CD8-positive, alpha-beta memory T cell (primary cell): ENCODE measurements around the gene CD36. TPM values are rescaled to one million over a fixed set of nuclear protein-coding genes. Genes with fewer than 3 reads are reported as not detected.

Source experiments
- CTCF ChIA-PET: fragments of 350-600 bp; sonication (Branson Sonifier 250); formaldehyde crosslinking; loops from one replicate; lab custom pipeline; 2021; ENCODE audit warnings: antibody characterized with exemption; lab: Charles Lee
- POLR2A ChIA-PET: fragments of 350-600 bp; sonication (Branson Sonifier 250); formaldehyde crosslinking; loops from one replicate; lab custom pipeline; 2021; ENCODE audit warnings: antibody characterized with exemption; lab: Charles Lee
- DNase-seq, 5 donors: peaks; one replicate each; pipeline versions ENCODE4 v3.0.0 to v3.0.0-alpha.2; 2020 to 2022; ENCODE audit warnings: mixed read lengths in 1 of 5
- H3K27ac ChIP-seq: one replicate; pipeline ENCODE4 v1.7.0; 2013; ENCODE audit warnings: low read depth, mild to moderate bottlenecking, low read length, moderate library complexity
- H3K27me3 ChIP-seq: 2 replicates; pipeline ENCODE4 v1.7.0; 2013; ENCODE audit warnings: low read length, mild to moderate bottlenecking; ENCODE audit not compliant: insufficient read depth, poor library complexity, severe bottlenecking
- H3K36me3 ChIP-seq: 2 replicates; pipeline ENCODE4 v1.7.0; 2013; ENCODE audit warnings: mild to moderate bottlenecking, low read length, moderate library complexity; ENCODE audit not compliant: insufficient read depth
- H3K4me1 ChIP-seq: 2 replicates; pipeline ENCODE4 v1.7.0; 2013; ENCODE audit warnings: mild to moderate bottlenecking, low read length, moderate library complexity; ENCODE audit not compliant: insufficient read depth
- H3K4me3 ChIP-seq: 2 replicates; pipeline ENCODE4 v1.7.0; 2013; ENCODE audit warnings: mild to moderate bottlenecking, low read length
- H3K9me3 ChIP-seq: 2 replicates; pipeline ENCODE4 v1.7.0; 2013; ENCODE audit warnings: mild to moderate bottlenecking, low read length
- H3K27ac Mint-ChIP-seq, 8 donors: one replicate each; pipeline ENCODE4 v1.8.0; 2020 to 2021; ENCODE audit warnings: mixed read lengths in 8 of 8, mild to moderate bottlenecking in 6 of 8, inconsistent platforms in 3 of 8, moderate library complexity in 3 of 8
- H3K27me3 Mint-ChIP-seq, 2 donors: one replicate each; pipeline ENCODE4 v1.8.0; 2020 to 2021; ENCODE audit warnings: mixed read lengths in 2 of 2, mild to moderate bottlenecking in 1 of 2, moderate library complexity in 1 of 2
- H3K36me3 Mint-ChIP-seq, 3 donors: one replicate each; pipeline ENCODE4 v1.8.0; 2020 to 2021; ENCODE audit warnings: mixed read lengths in 3 of 3, inconsistent platforms in 1 of 3, mild to moderate bottlenecking in 1 of 3
- H3K4me1 Mint-ChIP-seq, 3 donors: one replicate each; pipeline ENCODE4 v1.8.0; 2020 to 2021; ENCODE audit warnings: mixed read lengths in 3 of 3, inconsistent platforms in 1 of 3, mild to moderate bottlenecking in 1 of 3
- H3K4me3 Mint-ChIP-seq, 7 donors: one replicate each; pipeline ENCODE4 v1.8.0; 2020 to 2021; ENCODE audit warnings: mixed read lengths in 7 of 7, mild to moderate bottlenecking in 6 of 7, moderate library complexity in 4 of 7, inconsistent platforms in 2 of 7
- H3K9me3 Mint-ChIP-seq, 5 donors: one replicate each; pipeline ENCODE4 v1.8.0; 2020 to 2022; ENCODE audit warnings: mixed read lengths in 5 of 5, mild to moderate bottlenecking in 3 of 5, moderate library complexity in 2 of 5, inconsistent platforms in 1 of 5
- polyA plus RNA-seq: library from polyadenylated mRNA; unstranded; fragments of 300-500 nt; fragmentation: Illumina TruSeq; gene quantifications from one replicate; pipeline ENCODE4 v1.2.3, GENCODE V29; 2021
- total RNA-seq, 2 experiments: library from RNA; stranded (reverse); gene quantifications; one replicate each; pipeline ENCODE4 v1.2.3, GENCODE V29; 2021

The CD36 gene
- total and polyA plus RNA-seq, 3 experiments from 2014 or later, result 4.6 to 4.7 TPM; not detected in 1

DNA sequence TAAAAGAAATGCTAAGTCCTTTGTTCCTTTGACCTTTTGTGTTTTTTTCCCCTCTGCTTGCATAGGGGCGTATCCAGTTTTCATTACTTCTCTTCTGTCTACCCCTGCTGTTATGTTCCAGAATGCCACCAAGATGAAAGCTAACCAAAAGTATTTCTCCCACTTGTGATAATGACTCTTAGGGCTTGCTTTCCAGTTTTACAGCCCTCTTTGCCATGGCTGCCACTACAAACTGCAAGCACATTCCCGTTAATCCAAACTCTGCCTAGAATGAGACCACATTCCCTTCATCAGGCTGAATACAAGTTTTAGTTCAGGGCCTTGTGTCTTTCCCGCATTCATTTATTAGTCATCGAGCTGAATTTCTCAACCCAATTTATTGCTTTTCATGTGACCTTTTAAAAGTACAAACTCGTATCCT is 23.6 kb upstream of the CD36 start:
- ChIA-PET CTCF (no interaction called here), POLR2A (no interaction called here)
- Histone ChIP-seq H3K36me3 (no peaks in the 10 kb centered on the region), H3K4me1 (no peaks in the 10 kb centered on the region), H3K27me3 (no peaks in the 10 kb centered on the region), H3K9me3 (no peaks in the 10 kb centered on the region), H3K4me3 (no peak overlapping the region), H3K27ac (no peak overlapping the region)
- Mint-ChIP-seq H3K27me3 (no peaks in the 10 kb centered on the region), H3K36me3 (no peaks in the 10 kb centered on the region), H3K4me3 (no peak overlapping the region), H3K27ac (no peak overlapping the region), H3K4me1 (no peaks in the 10 kb centered on the region), H3K9me3 (peaks cover 2 to 10% (median 7%) of the 10 kb centered on the region in 5 donors)
- no peak for DNase-seq

DNA sequence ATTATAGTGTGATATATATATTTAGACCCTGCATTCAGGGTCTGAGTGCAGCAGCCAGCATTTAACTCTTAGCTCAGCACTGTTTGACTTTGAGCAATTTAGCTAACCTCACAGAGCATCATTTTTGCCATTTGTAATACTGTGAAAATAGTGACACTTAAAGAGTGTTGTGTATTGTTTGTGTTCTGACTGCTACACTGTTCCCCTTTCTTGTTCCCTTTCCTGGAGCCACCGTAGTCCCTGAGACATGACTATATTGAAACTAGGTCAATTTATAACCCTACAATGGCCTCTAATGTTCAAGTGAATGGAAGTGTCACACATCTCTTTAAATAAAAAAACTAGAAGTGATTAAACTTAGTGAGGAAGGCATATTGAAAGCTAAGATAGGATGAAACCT is 20.3 kb upstream of the CD36 start:
- Mint-ChIP-seq H3K27ac (no peak overlapping the region), H3K27me3 (no peaks in the 10 kb centered on the region), H3K4me3 (no peak overlapping the region), H3K4me1 (no peaks in the 10 kb centered on the region), H3K9me3 (peaks cover 5 to 9% (median 6%) of the 10 kb centered on the region in 5 donors), H3K36me3 (no peaks in the 10 kb centered on the region)
- Histone ChIP-seq H3K27me3 (no peaks in the 10 kb centered on the region), H3K36me3 (no peaks in the 10 kb centered on the region), H3K9me3 (no peaks in the 10 kb centered on the region), H3K4me3 (no peak overlapping the region), H3K4me1 (no peaks in the 10 kb centered on the region), H3K27ac (no peak overlapping the region)
- DNase-seq, result no peak
- POLR2A ChIA-PET, result no interaction called here
- CTCF ChIA-PET, result no interaction called here

DNA sequence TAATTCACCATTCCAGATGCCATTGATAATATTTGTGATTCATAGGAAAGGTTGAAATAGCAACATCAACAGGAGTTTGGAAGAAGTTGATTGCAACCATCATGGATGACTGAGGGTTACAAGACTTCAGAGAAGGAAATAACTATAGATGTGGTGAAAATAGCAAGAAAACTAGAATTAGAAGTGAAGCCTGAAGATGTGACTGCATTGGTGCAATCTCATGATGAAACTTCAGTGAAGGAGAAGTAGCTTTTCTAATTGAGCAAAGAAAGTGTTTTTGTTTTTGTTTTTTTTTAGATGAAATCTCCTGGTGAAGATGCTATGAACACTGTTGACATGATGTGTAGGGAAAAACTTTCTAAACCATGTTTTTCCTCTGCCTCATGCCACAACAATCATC is 18.7 kb upstream of the CD36 start:
- no peak overlapping the region for H3K4me3 Mint-ChIP-seq
- H3K36me3 Mint-ChIP-seq, result no peaks in the 10 kb centered on the region
- no peaks in the 10 kb centered on the region for H3K27me3 Mint-ChIP-seq
- Histone ChIP-seq H3K36me3 (no peaks in the 10 kb centered on the region), H3K4me3 (no peak overlapping the region), H3K27ac (no peak overlapping the region), H3K4me1 (no peaks in the 10 kb centered on the region), H3K27me3 (no peaks in the 10 kb centered on the region), H3K9me3 (no peaks in the 10 kb centered on the region)
- POLR2A ChIA-PET, result no interaction called here
- DNase-seq, result no peak
- H3K9me3 Mint-ChIP-seq, result peaks cover 1 to 10% (median 8%) of the 10 kb centered on the region in 5 donors
- H3K27ac Mint-ChIP-seq, result no peak overlapping the region
- H3K4me1 Mint-ChIP-seq, result no peaks in the 10 kb centered on the region
- CTCF ChIA-PET, result no interaction called here

DNA sequence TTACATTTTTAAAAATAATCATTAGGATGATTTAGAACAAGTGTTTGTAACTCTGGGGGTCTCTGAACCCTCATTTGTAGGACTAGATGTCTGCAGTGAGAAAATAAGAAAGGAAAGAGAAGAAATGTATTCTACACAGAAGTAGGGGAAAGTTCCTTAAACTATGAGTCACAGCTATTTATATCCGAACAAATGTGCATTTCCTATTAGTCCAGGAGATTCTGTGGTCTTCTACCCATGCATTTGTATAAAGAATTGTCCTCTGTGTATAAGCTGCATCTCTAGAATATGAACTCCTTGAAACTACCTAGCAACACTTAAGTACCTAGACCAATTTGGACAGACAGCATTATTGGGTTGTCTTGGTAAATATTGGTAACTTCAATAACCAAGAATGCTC is 15.9 kb upstream of the CD36 start:
- Mint-ChIP-seq H3K4me1 (no peaks in the 10 kb centered on the region), H3K36me3 (no peaks in the 10 kb centered on the region), H3K4me3 (no peak overlapping the region), H3K27ac (peak overlapping the region in 1 of 8 donors; percentile 10), H3K9me3 (peaks cover 0 to 10% (median 7%) of the 10 kb centered on the region in 5 donors), H3K27me3 (no peaks in the 10 kb centered on the region)
- H3K36me3 ChIP-seq, result no peaks in the 10 kb centered on the region
- no peaks in the 10 kb centered on the region for H3K27me3 ChIP-seq
- DNase-seq, result no peak
- H3K4me1 ChIP-seq, result no peaks in the 10 kb centered on the region
- H3K4me3 ChIP-seq, result no peak overlapping the region
- H3K27ac ChIP-seq, result no peak overlapping the region
- POLR2A ChIA-PET, result no interaction called here
- CTCF ChIA-PET, result no interaction called here
- no peaks in the 10 kb centered on the region for H3K9me3 ChIP-seq

DNA sequence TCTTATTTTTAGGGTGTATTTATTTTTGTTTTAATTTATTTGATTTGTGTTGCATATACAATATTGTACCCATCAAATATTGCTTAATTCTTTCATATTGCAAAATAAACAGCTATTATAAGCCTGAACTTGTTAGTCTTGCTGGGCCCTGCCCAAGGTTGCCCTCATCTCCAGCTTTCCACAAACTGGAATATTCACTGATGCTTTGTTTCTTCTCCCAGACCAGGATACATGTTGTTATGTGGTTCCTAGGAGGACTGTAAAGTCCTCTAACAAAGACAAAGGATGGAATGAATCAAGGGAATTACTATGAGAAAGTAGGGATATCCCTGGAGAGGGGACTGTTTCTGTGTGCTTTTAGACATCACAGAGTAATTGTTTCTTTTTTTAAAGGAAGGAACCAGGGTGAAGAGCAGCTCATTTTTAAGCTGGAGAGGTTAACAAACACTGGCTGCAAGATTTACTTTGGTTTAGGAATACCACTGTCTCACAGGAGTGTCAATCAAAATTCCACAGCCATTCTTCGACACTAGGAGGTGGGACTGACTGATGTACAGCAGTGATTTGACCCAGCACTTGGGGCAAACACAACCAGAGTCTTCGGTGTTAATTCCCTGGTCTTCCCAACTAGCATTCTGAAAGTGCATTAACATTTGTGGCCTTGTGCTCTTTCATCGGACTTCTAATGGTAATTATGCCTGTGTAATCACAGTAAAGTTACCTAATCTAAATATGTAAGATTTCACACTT is 14.8 kb upstream of the CD36 start:
- H3K36me3 Mint-ChIP-seq, result no peaks in the 10 kb centered on the region
- DNase-seq, result no peak
- no peaks in the 10 kb centered on the region for H3K27me3 Mint-ChIP-seq
- POLR2A ChIA-PET, result no interaction called here
- H3K9me3 Mint-ChIP-seq, result peaks cover 0 to 10% (median 7%) of the 10 kb centered on the region in 5 donors
- CTCF ChIA-PET, result no interaction called here
- no peak overlapping the region for H3K27ac Mint-ChIP-seq
- Histone ChIP-seq H3K4me3 (no peak overlapping the region), H3K36me3 (no peaks in the 10 kb centered on the region), H3K27me3 (no peaks in the 10 kb centered on the region), H3K27ac (no peak overlapping the region), H3K4me1 (no peaks in the 10 kb centered on the region), H3K9me3 (no peaks in the 10 kb centered on the region)
- no peak overlapping the region for H3K4me3 Mint-ChIP-seq
- no peaks in the 10 kb centered on the region for H3K4me1 Mint-ChIP-seq

DNA sequence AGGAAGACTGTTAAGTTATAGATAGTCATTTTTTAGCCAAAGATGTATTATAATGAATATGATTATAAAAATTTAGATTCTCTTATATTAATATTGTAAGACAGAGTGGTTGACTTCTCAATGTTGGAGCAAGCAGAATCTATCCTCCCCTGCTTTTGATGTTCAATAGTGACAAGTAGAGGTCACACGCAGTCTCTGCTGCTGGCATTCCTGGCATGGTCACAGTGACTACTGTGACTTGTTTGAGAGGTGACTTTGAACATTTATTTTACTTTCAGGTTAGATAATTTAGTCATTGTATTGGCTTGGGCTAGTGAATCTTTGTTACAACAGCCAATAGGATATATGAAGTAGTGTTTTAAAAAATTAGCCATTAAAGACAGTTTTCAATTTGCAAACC is 13.7 kb upstream of the CD36 start:
- ChIA-PET CTCF (no interaction called here), POLR2A (no interaction called here)
- H3K36me3 ChIP-seq, result no peaks in the 10 kb centered on the region
- Mint-ChIP-seq H3K9me3 (peaks cover 0 to 10% (median 9%) of the 10 kb centered on the region in 5 donors), H3K4me3 (no peak overlapping the region), H3K27ac (no peak overlapping the region), H3K4me1 (no peaks in the 10 kb centered on the region), H3K36me3 (no peaks in the 10 kb centered on the region), H3K27me3 (no peaks in the 10 kb centered on the region)
- no peaks in the 10 kb centered on the region for H3K4me1 ChIP-seq
- H3K9me3 ChIP-seq, result no peaks in the 10 kb centered on the region
- H3K27me3 ChIP-seq, result no peaks in the 10 kb centered on the region
- H3K4me3 ChIP-seq, result no peak overlapping the region
- no peak overlapping the region for H3K27ac ChIP-seq
- DNase-seq, result no peak

DNA sequence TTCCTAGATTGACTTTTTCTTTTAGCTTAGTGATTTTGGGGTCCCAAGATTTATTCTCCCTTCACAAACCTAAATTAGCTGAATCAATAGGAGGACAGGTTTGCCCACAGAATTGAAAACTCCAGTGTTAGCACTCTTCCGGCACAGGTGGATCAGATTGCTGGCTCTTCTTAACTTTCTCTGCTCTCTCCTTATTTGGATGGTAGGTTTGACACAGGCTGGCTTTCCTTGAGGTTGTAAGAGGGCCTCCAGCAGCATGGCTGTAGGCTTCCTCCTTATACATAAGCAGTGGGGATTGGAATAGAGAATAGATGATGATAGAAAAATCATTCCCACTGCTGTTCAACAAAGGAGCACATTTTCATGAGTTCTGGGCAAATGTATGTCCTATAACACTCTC is 9.4 kb upstream of the CD36 start:
- Mint-ChIP-seq H3K27ac (no peak overlapping the region), H3K4me3 (no peak overlapping the region), H3K9me3 (peaks cover 0 to 14% (median 3%) of the 10 kb centered on the region in 5 donors), H3K4me1 (no peaks in the 10 kb centered on the region), H3K27me3 (no peaks in the 10 kb centered on the region), H3K36me3 (no peaks in the 10 kb centered on the region)
- no peaks in the 10 kb centered on the region for H3K36me3 ChIP-seq
- H3K4me3 ChIP-seq, result no peak overlapping the region
- ChIA-PET CTCF (no interaction called here), POLR2A (no interaction called here)
- DNase-seq, result no peak
- no peaks in the 10 kb centered on the region for H3K9me3 ChIP-seq
- no peak overlapping the region for H3K27ac ChIP-seq
- no peaks in the 10 kb centered on the region for H3K27me3 ChIP-seq
- no peaks in the 10 kb centered on the region for H3K4me1 ChIP-seq

DNA sequence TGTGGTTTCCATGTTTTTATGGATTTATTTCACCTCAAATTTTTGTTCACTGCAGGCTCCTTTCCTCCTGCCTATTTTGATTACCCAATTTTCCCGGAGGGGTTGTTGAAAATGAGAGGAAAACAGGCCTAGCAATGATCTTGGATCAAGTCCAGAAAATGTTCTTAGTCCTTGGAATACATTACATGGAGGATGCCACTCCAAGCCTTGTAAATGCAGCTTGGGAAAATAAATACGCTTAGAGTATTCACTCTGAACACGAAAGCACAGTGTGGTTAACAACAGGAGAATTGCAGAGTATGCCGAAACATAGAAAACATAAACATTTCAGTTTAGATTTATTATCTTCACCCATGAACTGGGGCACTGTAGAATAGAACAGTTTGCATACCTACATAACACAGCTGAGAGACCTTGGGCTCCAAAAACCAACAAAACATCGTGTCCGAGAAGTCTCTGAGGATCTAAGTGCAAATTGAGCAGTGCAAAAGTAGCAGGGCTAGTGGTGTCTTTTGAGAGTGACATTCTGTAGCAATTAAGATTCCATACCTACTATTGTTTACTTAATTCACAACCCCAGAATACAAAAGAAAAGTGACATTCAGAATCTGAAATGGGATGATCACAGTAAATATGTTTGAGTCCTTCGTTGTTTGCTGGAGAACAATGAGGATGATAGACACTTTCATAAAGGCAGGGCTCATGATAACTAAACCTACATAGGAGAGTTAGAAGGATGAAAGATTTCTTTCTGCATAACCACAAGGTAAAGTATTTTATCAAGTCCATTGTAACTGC is 7.6 kb upstream of the CD36 start:
- H3K9me3 Mint-ChIP-seq, result peaks cover 0 to 5% (median 3%) of the 10 kb centered on the region in 5 donors
- Histone ChIP-seq H3K27ac (no peak overlapping the region), H3K4me3 (no peak overlapping the region), H3K36me3 (no peaks in the 10 kb centered on the region), H3K4me1 (no peaks in the 10 kb centered on the region), H3K9me3 (no peaks in the 10 kb centered on the region), H3K27me3 (no peaks in the 10 kb centered on the region)
- H3K27ac Mint-ChIP-seq, result no peak overlapping the region
- no peak for DNase-seq
- no peak overlapping the region for H3K4me3 Mint-ChIP-seq
- ChIA-PET CTCF (no interaction called here), POLR2A (no interaction called here)
- H3K36me3 Mint-ChIP-seq, result no peaks in the 10 kb centered on the region
- no peaks in the 10 kb centered on the region for H3K27me3 Mint-ChIP-seq
- H3K4me1 Mint-ChIP-seq, result no peaks in the 10 kb centered on the region
